ENCODE measurements around the gene BMPR2.

Gene BMPR2

DNA sequence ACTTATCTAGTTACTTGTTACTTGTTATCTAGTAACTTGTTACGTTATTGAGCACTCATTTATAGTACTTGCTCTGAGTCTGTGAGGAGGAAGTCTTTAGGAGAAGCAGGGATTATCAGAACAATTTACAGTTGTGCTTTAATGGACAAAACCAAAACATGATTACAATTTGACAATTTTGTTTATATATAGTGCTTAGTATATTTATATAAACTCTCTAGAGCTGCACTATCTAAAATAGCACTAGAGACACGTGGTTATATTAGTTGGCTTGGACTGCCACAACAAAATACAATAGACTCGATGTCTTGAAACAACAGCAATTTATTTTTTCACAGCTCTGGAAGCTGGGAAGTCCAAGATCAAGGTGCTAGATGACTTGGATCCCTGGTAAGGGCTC is 78.4 kb downstream of the BMPR2 start:
- TF ChIP-seq SUZ12 (IDR thresholded peaks at IDR 0.05; ENCODE audit: extremely low read depth, insufficient read depth, insufficient read length), result no peak
- TF ChIP-seq ZNF274 (IDR thresholded peaks at IDR 0.05; ENCODE audit: low read depth, low read length), result no peak
- TF ChIP-seq YY1 (IDR thresholded peaks at IDR 0.05; ENCODE audit: insufficient read depth, insufficient read length), result no peak
- Histone ChIP-seq H3K27me3 (ENCODE audit: insufficient read depth, insufficient read length) (no peaks in the 10 kb centered on the region), H3K9me3 (ENCODE audit: insufficient read depth, low read length) (no peaks in the 10 kb centered on the region), H3K4me3 (ENCODE audit: insufficient read length, low read depth) (no peak overlapping the region), H3K4me1 (ENCODE audit: insufficient read depth, insufficient read length) (no peaks in the 10 kb centered on the region), H3K36me3 (ENCODE audit: insufficient read depth, insufficient read length, low read length) (no peaks in the 10 kb centered on the region), H3K9ac (ENCODE audit: insufficient read length, low read depth) (no peak overlapping the region)
- DNase-seq (ENCODE audit: low read depth, low spot score), result no peak

- DNase-seq (ENCODE audit: low read depth, low spot score), result no peak
- no peak for TF ChIP-seq YY1 (IDR thresholded peaks at IDR 0.05; ENCODE audit: insufficient read depth, insufficient read length)
- no peaks in the 10 kb centered on the region for H3K9me3 ChIP-seq (ENCODE audit: insufficient read depth, low read length)
- H3K4me3 ChIP-seq (ENCODE audit: insufficient read length, low read depth), result no peak overlapping the region
- no peak overlapping the region for H3K9ac ChIP-seq (ENCODE audit: insufficient read length, low read depth)
- no peaks in the 10 kb centered on the region for H3K36me3 ChIP-seq (ENCODE audit: insufficient read depth, insufficient read length, low read length)
- H3K27me3 ChIP-seq (ENCODE audit: insufficient read depth, insufficient read length), result no peaks in the 10 kb centered on the region
- no peaks in the 10 kb centered on the region for H3K4me1 ChIP-seq (ENCODE audit: insufficient read depth, insufficient read length)
Measured at GRCh38 chr2:202455114-202455513, 79.0 kb downstream of the BMPR2 start.

GRCh38 chr2:202460119-202460518 is 84.0 kb downstream of the BMPR2 start:
- Histone ChIP-seq H3K4me3 (ENCODE audit: insufficient read length, low read depth) (no peak overlapping the region), H3K9me3 (ENCODE audit: insufficient read depth, low read length) (no peaks in the 10 kb centered on the region), H3K9ac (ENCODE audit: insufficient read length, low read depth) (no peak overlapping the region), H3K4me1 (ENCODE audit: insufficient read depth, insufficient read length) (no peaks in the 10 kb centered on the region), H3K27me3 (ENCODE audit: insufficient read depth, insufficient read length) (no peaks in the 10 kb centered on the region), H3K36me3 (ENCODE audit: insufficient read depth, insufficient read length, low read length) (peaks cover 5% of the 10 kb centered on the region)
- no peak for TF ChIP-seq YY1 (IDR thresholded peaks at IDR 0.05; ENCODE audit: insufficient read depth, insufficient read length)
- DNase-seq (ENCODE audit: low read depth, low spot score), result no peak

DNA sequence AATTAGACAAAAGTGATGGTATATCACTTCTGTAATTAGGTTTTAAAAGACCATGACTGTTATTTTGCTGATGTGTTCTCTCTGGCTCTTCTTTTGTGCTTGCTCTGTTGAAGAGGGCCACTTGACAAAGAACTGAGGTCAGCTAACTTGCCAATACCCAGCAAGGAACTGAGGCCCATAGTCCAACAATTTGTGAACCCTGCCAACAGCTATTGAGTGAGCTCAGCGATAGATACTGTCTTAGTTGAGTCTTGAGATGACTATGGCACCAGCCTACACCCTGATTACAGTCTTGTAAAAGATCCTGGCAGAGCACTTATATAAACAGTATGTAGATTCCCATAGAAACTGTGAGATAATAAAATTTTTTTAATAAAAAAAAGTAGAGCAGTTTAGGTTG is 103.0 kb downstream of the BMPR2 start:
- Histone ChIP-seq H3K36me3 (ENCODE audit: insufficient read depth, insufficient read length, low read length) (peaks cover 11% of the 10 kb centered on the region), H3K9ac (ENCODE audit: insufficient read length, low read depth) (no peak overlapping the region), H3K27me3 (ENCODE audit: insufficient read depth, insufficient read length) (no peaks in the 10 kb centered on the region)

DNA sequence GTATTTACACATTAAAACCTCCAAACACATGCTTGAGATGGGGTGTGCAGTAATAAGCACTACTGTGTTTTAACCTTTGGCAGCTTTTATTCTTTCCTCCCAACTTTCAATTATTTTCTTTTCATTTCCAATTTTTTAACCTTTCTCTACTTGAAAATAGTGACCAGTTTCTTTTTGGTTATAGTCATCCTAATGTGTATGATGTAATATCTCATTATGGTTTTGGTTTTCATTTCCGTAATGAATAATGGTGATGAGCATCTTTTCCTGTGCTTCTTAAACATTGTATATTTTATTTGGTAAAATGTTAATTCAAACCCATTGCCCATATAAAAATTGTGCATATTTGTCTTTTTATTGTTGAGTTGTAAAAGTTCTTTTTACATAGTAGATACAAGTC is 103.5 kb downstream of the BMPR2 start:
- Histone ChIP-seq H3K27me3 (ENCODE audit: insufficient read depth, insufficient read length) (no peaks in the 10 kb centered on the region), H3K4me3 (ENCODE audit: insufficient read length, low read depth) (no peak overlapping the region), H3K36me3 (ENCODE audit: insufficient read depth, insufficient read length, low read length) (peaks cover 11% of the 10 kb centered on the region), H3K9me3 (ENCODE audit: insufficient read depth, low read length) (no peaks in the 10 kb centered on the region), H3K4me1 (ENCODE audit: insufficient read depth, insufficient read length) (no peaks in the 10 kb centered on the region), H3K9ac (ENCODE audit: insufficient read length, low read depth) (no peak overlapping the region)
- TF ChIP-seq YY1 (IDR thresholded peaks at IDR 0.05; ENCODE audit: insufficient read depth, insufficient read length) (no peak), ZNF274 (IDR thresholded peaks at IDR 0.05; ENCODE audit: low read depth, low read length) (no peak), SUZ12 (IDR thresholded peaks at IDR 0.05; ENCODE audit: extremely low read depth, insufficient read depth, insufficient read length) (no peak)
- no peak for DNase-seq (ENCODE audit: low read depth, low spot score)

More for the DNA sequence above, 103.0 kb downstream of the BMPR2 start:
- Histone ChIP-seq H3K4me1 (ENCODE audit: insufficient read depth, insufficient read length) (no peaks in the 10 kb centered on the region), H3K4me3 (ENCODE audit: insufficient read length, low read depth) (no peak overlapping the region), H3K9me3 (ENCODE audit: insufficient read depth, low read length) (no peaks in the 10 kb centered on the region)
- DNase-seq (ENCODE audit: low read depth, low spot score), result no peak
- TF ChIP-seq SUZ12 (IDR thresholded peaks at IDR 0.05; ENCODE audit: extremely low read depth, insufficient read depth, insufficient read length) (no peak), YY1 (IDR thresholded peaks at IDR 0.05; ENCODE audit: insufficient read depth, insufficient read length) (no peak), ZNF274 (IDR thresholded peaks at IDR 0.05; ENCODE audit: low read depth, low read length) (no peak)

- no peak overlapping the region for H3K4me3 ChIP-seq (ENCODE audit: insufficient read length, low read depth)
- peaks cover 6% of the 10 kb centered on the region for H3K36me3 ChIP-seq (ENCODE audit: insufficient read depth, insufficient read length, low read length)
- no peaks in the 10 kb centered on the region for H3K27me3 ChIP-seq (ENCODE audit: insufficient read depth, insufficient read length)
- H3K9ac ChIP-seq (ENCODE audit: insufficient read length, low read depth), result no peak overlapping the region
- TF ChIP-seq ZNF274 (IDR thresholded peaks at IDR 0.05; ENCODE audit: low read depth, low read length), result no peak
- TF ChIP-seq SUZ12 (IDR thresholded peaks at IDR 0.05; ENCODE audit: extremely low read depth, insufficient read depth, insufficient read length), result no peak
- TF ChIP-seq YY1 (IDR thresholded peaks at IDR 0.05; ENCODE audit: insufficient read depth, insufficient read length), result no peak
- no peaks in the 10 kb centered on the region for H3K4me1 ChIP-seq (ENCODE audit: insufficient read depth, insufficient read length)
- H3K9me3 ChIP-seq (ENCODE audit: insufficient read depth, low read length), result no peaks in the 10 kb centered on the region
- DNase-seq (ENCODE audit: low read depth, low spot score), result no peak
Measured at GRCh38 chr2:202486351-202486750, 110.2 kb downstream of the BMPR2 start.

DNA sequence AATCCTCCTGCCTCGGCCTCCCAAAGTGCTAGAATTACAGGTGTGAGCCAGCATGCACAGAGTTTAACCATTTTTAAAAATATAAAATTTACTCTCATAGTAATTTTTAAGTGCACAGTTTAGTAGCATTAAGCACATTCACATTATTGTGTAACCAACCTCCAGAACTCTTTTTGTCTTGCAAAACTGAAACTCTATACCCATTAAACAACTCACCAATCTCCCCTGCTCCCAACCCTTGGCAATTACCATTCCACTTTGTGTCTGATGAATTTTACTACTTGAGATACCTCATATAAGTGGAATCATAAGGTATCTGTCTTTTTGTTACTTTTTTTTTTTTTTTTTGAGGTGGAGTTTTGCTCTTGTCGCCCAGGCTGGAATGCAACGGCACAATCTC is 112.5 kb downstream of the BMPR2 start:
- no peaks in the 10 kb centered on the region for H3K27me3 ChIP-seq (ENCODE audit: insufficient read depth, insufficient read length)
- no peak overlapping the region for H3K9ac ChIP-seq (ENCODE audit: insufficient read length, low read depth)
- TF ChIP-seq ZNF274 (IDR thresholded peaks at IDR 0.05; ENCODE audit: low read depth, low read length), result no peak
- no peak for TF ChIP-seq SUZ12 (IDR thresholded peaks at IDR 0.05; ENCODE audit: extremely low read depth, insufficient read depth, insufficient read length)
- TF ChIP-seq YY1 (IDR thresholded peaks at IDR 0.05; ENCODE audit: insufficient read depth, insufficient read length), result no peak
- no peak overlapping the region for H3K4me3 ChIP-seq (ENCODE audit: insufficient read length, low read depth)
- no peaks in the 10 kb centered on the region for H3K4me1 ChIP-seq (ENCODE audit: insufficient read depth, insufficient read length)
- no peaks in the 10 kb centered on the region for H3K9me3 ChIP-seq (ENCODE audit: insufficient read depth, low read length)
- peaks cover 6% of the 10 kb centered on the region for H3K36me3 ChIP-seq (ENCODE audit: insufficient read depth, insufficient read length, low read length)
- DNase-seq (ENCODE audit: low read depth, low spot score), result no peak

GRCh38 chr2:202490479-202490878 is 114.4 kb downstream of the BMPR2 start:
- peaks cover 10% of the 10 kb centered on the region for H3K36me3 ChIP-seq (ENCODE audit: insufficient read depth, insufficient read length, low read length)
- no peaks in the 10 kb centered on the region for H3K9me3 ChIP-seq (ENCODE audit: insufficient read depth, low read length)
- no peak for TF ChIP-seq YY1 (IDR thresholded peaks at IDR 0.05; ENCODE audit: insufficient read depth, insufficient read length)
- no peak for TF ChIP-seq SUZ12 (IDR thresholded peaks at IDR 0.05; ENCODE audit: extremely low read depth, insufficient read depth, insufficient read length)
- no peak for TF ChIP-seq ZNF274 (IDR thresholded peaks at IDR 0.05; ENCODE audit: low read depth, low read length)
- H3K4me1 ChIP-seq (ENCODE audit: insufficient read depth, insufficient read length), result no peaks in the 10 kb centered on the region
- H3K9ac ChIP-seq (ENCODE audit: insufficient read length, low read depth), result no peak overlapping the region
- no peak for DNase-seq (ENCODE audit: low read depth, low spot score)
- H3K27me3 ChIP-seq (ENCODE audit: insufficient read depth, insufficient read length), result no peaks in the 10 kb centered on the region
- H3K4me3 ChIP-seq (ENCODE audit: insufficient read length, low read depth), result no peak overlapping the region
